Spleen (tissue), 11 donors: ENCODE data around the gene TAF11L5. TPM values are rescaled to one million over a fixed set of nuclear protein-coding genes. Genes with fewer than 3 reads are reported as not detected.
"Not testable (repeated sequence)": the region's sequence is repeated elsewhere in the genome, so short reads cannot be mapped to it uniquely, and the experiment has no call there.

Experiments
- DNase-seq: peaks from one replicate; pipeline ENCODE4 v3.0.0-alpha.2; 2020
- H3K27ac ChIP-seq, 8 donors: fragments of 200-600 bp; sonication (generic) in 7 of 8; 1 replicate in 4 of 8; 2 replicates in 4 of 8; pipeline versions ENCODE4 v1.5.0 to v1.8.0; 2016 to 2021; ENCODE audit warnings: inconsistent platforms in 4 of 8, mild to moderate bottlenecking in 4 of 8, moderate library complexity in 1 of 8
- H3K27me3 ChIP-seq, 7 donors: fragments of 200-600 bp; sonication (generic) in 6 of 7; replicated peaks in 1 of 7; 1 replicate in 4 of 7; 2 replicates in 3 of 7; pipeline versions ENCODE4 v1.5.0 to v1.8.0; 2016 to 2021; ENCODE audit warnings: inconsistent platforms in 3 of 7, mild to moderate bottlenecking in 1 of 7
- H3K36me3 ChIP-seq, 6 donors: fragments of 200-600 bp; sonication (generic) in 5 of 6; 1 replicate in 4 of 6; 2 replicates in 2 of 6; pipeline versions ENCODE4 v1.5.0 to v1.8.0; 2016 to 2021; ENCODE audit warnings: inconsistent platforms in 2 of 6
- H3K4me1 ChIP-seq, 6 donors: fragments of 200-600 bp; sonication (generic) in 5 of 6; 1 replicate in 3 of 6; 2 replicates in 3 of 6; pipeline versions ENCODE4 v1.5.0 to v1.8.0; 2016 to 2021; ENCODE audit warnings: inconsistent platforms in 3 of 6
- H3K4me3 ChIP-seq, 8 donors: fragments of 200-600 bp; sonication (generic) in 7 of 8; 1 replicate in 4 of 8; 2 replicates in 4 of 8; pipeline versions ENCODE4 v1.5.0 to v1.8.0; 2016 to 2021; ENCODE audit warnings: inconsistent platforms in 4 of 8, mild to moderate bottlenecking in 4 of 8, moderate library complexity in 2 of 8
- H3K9me3 ChIP-seq, 8 donors: fragments of 200-600 bp; sonication (generic) in 7 of 8; 1 replicate in 4 of 8; 2 replicates in 4 of 8; pipeline versions ENCODE4 v1.5.0 to v1.8.0; 2016 to 2021; ENCODE audit warnings: inconsistent platforms in 4 of 8
- POLR2A ChIP-seq, 3 donors: fragments of 450-650 bp; IDR thresholded peaks; one replicate each; pipeline ENCODE4 v1.5.1; 2017; ENCODE audit warnings: antibody characterized with exemption in 3 of 3, mild to moderate bottlenecking in 1 of 3
- POLR2AphosphoS5 ChIP-seq, 3 donors: sonication (generic); formaldehyde crosslinking; IDR thresholded peaks; one replicate each; pipeline ENCODE4 v1.5.1; 2017; ENCODE audit warnings: antibody characterized with exemption in 3 of 3
- WGBS, 5 donors: extraction: QIAGEN DNeasy Blood & Tissue Kit in 3 of 5; methylation state at CpG; one replicate each; pipeline versions ENCODE4 v1.1.5 to v1.1.7; 2013 to 2018; 5-methylcytosine and 5-hydroxymethylcytosine counted together
- intact Hi-C: fragments of 100-400 bp; cut with DNase I; formaldehyde crosslinking; loops from one replicate; pipeline ENCODE4 v1.15.0; 2023; ENCODE audit warnings: low total_unique reads
- polyA plus RNA-seq, 3 donors: library from polyadenylated mRNA; stranded (reverse); fragments of 200-250 nt; gene quantifications; one replicate each; pipeline ENCODE4 v1.2.1, GENCODE V29; 2013
- total RNA-seq, 7 donors: library from RNA; depleted of rRNA in 3 of 7; stranded (reverse); fragments of >200 nt in 3 of 7; fragmentation: NEBNext Ultra II Directional in 4 of 7; extraction: Animal tissue kit (Norgen Biotek cat#: 25700) in 4 of 7; gene quantifications; one replicate each; pipeline versions ENCODE4 v1.1.0 to v1.2.1, GENCODE V29; 2016 to 2021
- TF ChIP-seq, protein P1 (sequence below), 11 experiments: fragments of 200-600 bp in 7 of 11; fragments of 450-650 bp in 4 of 11; sonication (generic) in 4 of 11; IDR thresholded peaks in 8 of 11; conservative IDR thresholded peaks in 3 of 11; 1 replicate in 7 of 11; 2 replicates in 4 of 11; pipeline versions ENCODE4 v1.4.0 to v1.8.0; 2016 to 2021; ENCODE audit warnings: antibody characterized with exemption in 11 of 11, inconsistent platforms in 4 of 11, mild to moderate bottlenecking in 1 of 11
- donor health status: healthy with polysubstance abuse.
- donor health status: DM: no; HTN: no; CAD: no; lungs with moderate emphysema.
- donor health status: DM: no; HTN: no; CAD: no.
- donor health status: Bipolar disorder and iron deficiency.
- donor health status: healthy.
- donor health status: DM: no; HTN: no; CAD: no.
- donor health status: DM: yes; HTN: yes; CAD: no.

TAF11L5 gene
- total and polyA plus RNA-seq, 10 donors, result not detected

DNA sequence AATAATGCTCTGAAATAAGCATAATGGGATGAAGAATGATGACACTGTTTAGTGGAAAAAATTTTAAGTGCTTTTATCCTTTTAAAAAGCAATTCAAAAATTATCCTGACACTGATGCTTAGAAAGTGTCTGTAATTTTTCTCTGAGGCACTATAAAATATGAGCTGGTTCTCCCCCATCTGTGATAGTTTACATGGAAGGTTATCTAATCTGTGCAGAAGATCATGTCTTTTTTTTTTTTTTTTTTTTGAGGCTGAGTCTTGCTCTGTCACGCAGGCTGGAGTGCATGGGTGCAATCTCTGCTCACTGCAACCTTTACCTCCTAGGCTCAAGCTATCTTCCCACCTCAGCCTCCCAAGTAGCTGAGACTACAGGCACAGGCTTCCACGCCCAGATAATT, 42.2 kb upstream of the TAF11L5 start:
- intact Hi-C loops, result no loop called here
- H3K27me3 ChIP-seq, result no peaks in the 10 kb centered on the region
- TF ChIP-seq POLR2A (IDR thresholded peaks at IDR 0.05) (no peak), POLR2AphosphoS5 (IDR thresholded peaks at IDR 0.05) (no peak)
- TF ChIP-seq, protein P1, sequence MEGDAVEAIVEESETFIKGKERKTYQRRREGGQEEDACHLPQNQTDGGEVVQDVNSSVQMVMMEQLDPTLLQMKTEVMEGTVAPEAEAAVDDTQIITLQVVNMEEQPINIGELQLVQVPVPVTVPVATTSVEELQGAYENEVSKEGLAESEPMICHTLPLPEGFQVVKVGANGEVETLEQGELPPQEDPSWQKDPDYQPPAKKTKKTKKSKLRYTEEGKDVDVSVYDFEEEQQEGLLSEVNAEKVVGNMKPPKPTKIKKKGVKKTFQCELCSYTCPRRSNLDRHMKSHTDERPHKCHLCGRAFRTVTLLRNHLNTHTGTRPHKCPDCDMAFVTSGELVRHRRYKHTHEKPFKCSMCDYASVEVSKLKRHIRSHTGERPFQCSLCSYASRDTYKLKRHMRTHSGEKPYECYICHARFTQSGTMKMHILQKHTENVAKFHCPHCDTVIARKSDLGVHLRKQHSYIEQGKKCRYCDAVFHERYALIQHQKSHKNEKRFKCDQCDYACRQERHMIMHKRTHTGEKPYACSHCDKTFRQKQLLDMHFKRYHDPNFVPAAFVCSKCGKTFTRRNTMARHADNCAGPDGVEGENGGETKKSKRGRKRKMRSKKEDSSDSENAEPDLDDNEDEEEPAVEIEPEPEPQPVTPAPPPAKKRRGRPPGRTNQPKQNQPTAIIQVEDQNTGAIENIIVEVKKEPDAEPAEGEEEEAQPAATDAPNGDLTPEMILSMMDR (IDR thresholded peaks at IDR 0.05 in 8 of 11, conservative IDR thresholded peaks at IDR 0.05 in 3 of 11), result no peak
- no peaks in the 10 kb centered on the region for H3K9me3 ChIP-seq
- DNase-seq, result no peak
- H3K36me3 ChIP-seq, result no peaks in the 10 kb centered on the region
- 67 to 83% (median 79%) methylated on average over 2 of the region's 2 CpGs for WGBS, 5 donors
- H3K4me1 ChIP-seq, result peaks cover 0 to 3% (median 0%) of the 10 kb centered on the region in 6 donors
- no peak overlapping the region for H3K27ac ChIP-seq
- no peak overlapping the region for H3K4me3 ChIP-seq

DNA sequence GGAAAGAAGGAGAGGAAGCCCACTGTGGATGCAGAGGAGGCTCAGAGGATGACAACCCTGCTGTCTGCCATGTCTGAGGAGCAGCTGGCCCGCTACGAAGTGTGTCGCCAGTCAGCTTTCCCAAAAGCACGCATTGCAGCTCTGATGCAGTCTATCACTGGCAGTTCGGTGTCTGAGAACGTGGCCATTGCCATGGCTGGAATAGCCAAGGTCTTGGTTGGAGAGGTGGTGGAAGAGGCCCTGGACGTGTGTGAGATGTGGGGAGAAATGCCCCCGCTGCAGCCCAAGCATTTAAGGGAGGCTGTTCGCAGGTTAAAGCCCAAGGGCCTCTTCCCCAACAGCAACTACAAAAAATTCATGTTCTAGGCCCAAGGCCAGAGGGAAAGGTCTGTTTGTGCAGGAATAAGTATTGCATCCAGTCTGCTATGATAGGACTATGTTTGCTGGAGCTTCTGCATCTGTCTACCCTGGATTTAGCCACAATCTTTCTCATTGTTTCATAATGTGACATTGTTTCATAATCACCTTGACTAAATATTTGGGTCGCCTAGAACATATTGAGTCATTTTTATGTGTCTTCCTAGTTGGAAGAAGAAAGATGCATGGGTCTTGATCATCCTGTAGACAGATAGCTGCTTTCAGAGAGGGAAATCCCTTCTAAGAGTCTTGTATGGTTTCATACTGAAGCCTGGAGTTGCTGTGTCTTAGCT, 38.4 kb upstream of the TAF11L5 start:
- H3K27ac ChIP-seq, H3K4me1 ChIP-seq, H3K4me3 ChIP-seq, H3K9me3 ChIP-seq, H3K36me3 ChIP-seq, intact Hi-C loops, H3K27me3 ChIP-seq: not testable (repeated sequence)
- DNase-seq, result peak; percentile 65
- WGBS, 5 donors, result 84 to 92% (median 88%) methylated on average over 10 of the region's 10 CpGs

GRCh38 chr5:17487174-17487512, 37.9 kb upstream of the TAF11L5 start:
- H3K27ac ChIP-seq, result no peak overlapping the region
- no peak overlapping the region for H3K4me3 ChIP-seq
- peaks cover 0 to 7% (median 0%) of the 10 kb centered on the region in 8 donors for H3K9me3 ChIP-seq
- intact Hi-C loops, result no loop called here
- 88 to 96% (median 96%) methylated on average over 1 of the region's 1 CpG for WGBS, 5 donors
- no peak for DNase-seq
- TF ChIP-seq POLR2A (IDR thresholded peaks at IDR 0.05) (no peak), POLR2AphosphoS5 (IDR thresholded peaks at IDR 0.05) (no peak)
- TF ChIP-seq, protein P1 (IDR thresholded peaks at IDR 0.05 in 8 of 11, conservative IDR thresholded peaks at IDR 0.05 in 3 of 11), result no peak
- H3K4me1 ChIP-seq, result no peaks in the 10 kb centered on the region
- H3K27me3 ChIP-seq, result no peaks in the 10 kb centered on the region
- H3K36me3 ChIP-seq, result no peaks in the 10 kb centered on the region

DNA sequence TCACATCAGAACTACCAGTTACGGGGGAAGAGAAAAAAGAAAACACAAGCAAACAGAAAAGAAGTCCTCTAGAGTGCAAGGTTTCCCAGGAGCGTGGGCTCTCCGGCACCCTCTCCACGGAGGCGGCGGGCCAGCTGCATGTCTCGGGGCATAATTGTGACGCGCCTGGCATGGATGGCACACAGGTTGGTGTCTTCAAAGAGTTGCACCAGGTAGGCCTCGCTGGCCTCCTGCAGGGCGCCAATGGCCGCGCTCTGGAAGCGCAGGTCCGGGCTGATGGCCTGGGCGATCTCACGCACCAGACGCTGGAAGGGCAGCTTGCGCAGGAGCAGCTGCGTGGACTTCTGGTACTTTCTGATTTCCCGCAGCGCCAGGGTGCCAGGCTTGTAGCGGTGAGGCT, 33.8 kb upstream of the TAF11L5 start:
- WGBS, 5 donors, result 94 to 96% (median 96%) methylated on average over 17 to 23 of the region's 23 CpGs
- peaks cover 0 to 12% (median 0%) of the 10 kb centered on the region in 8 donors for H3K9me3 ChIP-seq
- intact Hi-C loops, H3K36me3 ChIP-seq, H3K4me3 ChIP-seq, H3K27ac ChIP-seq, H3K4me1 ChIP-seq, DNase-seq, H3K27me3 ChIP-seq: not testable (repeated sequence)

DNA sequence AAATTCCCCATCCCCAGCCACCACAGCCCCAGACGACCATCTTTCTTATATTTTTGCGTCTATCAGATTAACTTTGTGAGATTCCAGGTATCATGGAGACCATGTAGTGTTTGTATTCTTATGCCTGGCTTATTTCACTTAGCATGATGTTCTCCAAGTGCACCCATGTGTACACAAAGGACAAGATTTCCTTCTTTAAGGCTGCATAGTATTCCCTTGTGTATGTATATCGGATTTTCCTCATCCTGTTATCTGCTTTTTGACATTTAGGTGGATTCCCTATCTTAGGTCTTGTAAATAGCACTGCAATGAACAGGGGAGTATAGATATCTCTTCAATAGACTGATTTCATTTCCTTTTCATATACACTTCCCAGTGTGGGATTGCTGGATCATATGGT, 32.3 kb upstream of the TAF11L5 start:
- Histone ChIP-seq H3K36me3 (no peaks in the 10 kb centered on the region), H3K4me1 (no peaks in the 10 kb centered on the region), H3K9me3 (peaks cover 0 to 12% (median 0%) of the 10 kb centered on the region in 8 donors), H3K27ac (no peak overlapping the region), H3K27me3 (no peaks in the 10 kb centered on the region), H3K4me3 (no peak overlapping the region)
- intact Hi-C loops, result no loop called here
- DNase-seq, result no peak
- WGBS, 5 donors, result 88 to 93% (median 91%) methylated on average over 3 of the region's 3 CpGs
- TF ChIP-seq POLR2A (IDR thresholded peaks at IDR 0.05) (no peak), POLR2AphosphoS5 (IDR thresholded peaks at IDR 0.05) (no peak)
- TF ChIP-seq, protein P1 (IDR thresholded peaks at IDR 0.05 in 8 of 11, conservative IDR thresholded peaks at IDR 0.05 in 3 of 11), result no peak
